ENCODE results near the gene RO60. TPM values are rescaled to one million over a fixed set of nuclear protein-coding genes. Genes with fewer than 3 reads are reported as not detected.

RO60 gene
- total and polyA plus RNA-seq, 5 donors from 2014 or later: 67.2 to 157 (median 121) TPM

DNA sequence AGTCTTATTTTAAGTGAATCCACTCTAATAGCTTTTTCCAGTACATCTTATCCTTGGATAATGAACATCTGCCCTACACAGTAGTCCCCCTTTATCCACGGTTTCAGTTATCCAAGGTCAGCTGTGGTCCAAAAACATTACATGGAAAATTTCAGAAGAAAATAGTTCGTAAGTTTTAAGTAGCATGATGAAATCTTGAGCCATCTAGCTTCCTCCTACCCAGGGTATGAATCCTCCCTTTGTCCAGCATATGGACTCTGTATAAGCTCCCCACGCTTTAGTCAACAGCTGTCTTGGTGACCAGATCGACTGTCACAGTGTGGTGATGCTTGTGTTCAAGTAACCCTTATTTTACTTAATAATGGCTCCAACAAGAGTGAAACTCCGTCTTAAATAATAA, 43.2 kb downstream of the RO60 start:
- H3K36me3 ChIP-seq (ENCODE audit: control insufficient read depth, insufficient read depth, low read length): peaks cover 23% of the 10 kb centered on the region
- no peaks in the 10 kb centered on the region for H3K9me3 ChIP-seq (ENCODE audit: control insufficient read depth in 2 of 2, low read length in 2 of 2)
- Mint-ChIP-seq H3K9me3 (peaks cover 0 to 1% (median 0%) of the 10 kb centered on the region in 7 donors), H3K4me3 (peak overlapping the region in 2 of 4 donors; percentile 96 to 98), H3K4me1 (peaks cover 0 to 35% (median 27%) of the 10 kb centered on the region in 4 donors), H3K27ac (no peak overlapping the region), H3K27me3 (no peaks in the 10 kb centered on the region), H3K36me3 (peaks cover 10% of the 10 kb centered on the region)
- no peak overlapping the region for H3K4me3 ChIP-seq (ENCODE audit: low read depth, low read length)
- DNase-seq (no peak), ATAC-seq (ENCODE audit: low read depth in 2 of 2) (no peak)
- H3K27ac ChIP-seq (ENCODE audit: insufficient read depth, low read length, poor library complexity, severe bottlenecking): no peak overlapping the region
- no peaks in the 10 kb centered on the region for H3K27me3 ChIP-seq (ENCODE audit: control insufficient read depth, insufficient read depth, low read length)
- peaks cover 22% of the 10 kb centered on the region for H3K4me1 ChIP-seq (ENCODE audit: control insufficient read depth, insufficient read depth, low read length, poor library complexity, severe bottlenecking)

GRCh38 chr1:193103759-193104501, 44.5 kb downstream of the RO60 start:
- H3K4me3 ChIP-seq (ENCODE audit: low read depth, low read length): peak overlapping the region; percentile 90
- H3K4me1 Mint-ChIP-seq: peaks cover 0 to 30% (median 25%) of the 10 kb centered on the region in 4 donors
- H3K4me3 Mint-ChIP-seq: peak overlapping the region; percentile 94 to 98 (median 96)
- peaks cover 8% of the 10 kb centered on the region for H3K27me3 Mint-ChIP-seq
- peak overlapping the region; percentile 53 to 92 (median 89) for H3K27ac Mint-ChIP-seq
- peaks cover 22% of the 10 kb centered on the region for H3K4me1 ChIP-seq (ENCODE audit: control insufficient read depth, insufficient read depth, low read length, poor library complexity, severe bottlenecking)
- no peaks in the 10 kb centered on the region for H3K9me3 ChIP-seq (ENCODE audit: control insufficient read depth in 2 of 2, low read length in 2 of 2)
- H3K27me3 ChIP-seq (ENCODE audit: control insufficient read depth, insufficient read depth, low read length): no peaks in the 10 kb centered on the region
- peaks cover 6% of the 10 kb centered on the region for H3K36me3 Mint-ChIP-seq
- no peak for ATAC-seq (ENCODE audit: low read depth in 2 of 2)
- peaks cover 0 to 1% (median 0%) of the 10 kb centered on the region in 7 donors for H3K9me3 Mint-ChIP-seq
- no peak for DNase-seq
- no peak overlapping the region for H3K27ac ChIP-seq (ENCODE audit: insufficient read depth, low read length, poor library complexity, severe bottlenecking)
- peaks cover 14% of the 10 kb centered on the region for H3K36me3 ChIP-seq (ENCODE audit: control insufficient read depth, insufficient read depth, low read length)

DNA sequence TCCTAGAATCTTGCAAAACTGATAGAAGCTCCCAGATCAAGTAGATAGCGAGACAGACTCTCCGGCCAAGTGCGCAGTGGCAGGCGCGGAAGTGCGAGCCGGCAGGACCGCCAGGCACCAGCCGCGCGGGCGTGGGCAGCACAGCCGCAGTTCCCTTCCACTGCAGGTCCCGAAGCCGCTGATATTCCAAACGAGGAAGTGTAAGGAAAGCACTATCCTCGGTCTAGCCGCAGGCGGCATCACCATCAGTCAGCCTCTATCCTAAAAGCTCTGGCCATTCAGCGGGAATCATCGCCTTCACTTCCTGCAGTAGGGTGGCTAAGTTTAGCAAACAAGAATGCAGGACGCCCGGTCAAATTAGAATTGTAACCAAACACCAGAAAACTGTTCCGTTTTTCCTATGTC, 45.1 kb downstream of the RO60 start:
- peak; percentile 8 to 10 for ATAC-seq (ENCODE audit: low read depth in 2 of 2)
- peaks cover 0 to 1% (median 0%) of the 10 kb centered on the region in 7 donors for H3K9me3 Mint-ChIP-seq
- peak overlapping the region; percentile 45 for H3K27ac ChIP-seq (ENCODE audit: insufficient read depth, low read length, poor library complexity, severe bottlenecking)

DNA sequence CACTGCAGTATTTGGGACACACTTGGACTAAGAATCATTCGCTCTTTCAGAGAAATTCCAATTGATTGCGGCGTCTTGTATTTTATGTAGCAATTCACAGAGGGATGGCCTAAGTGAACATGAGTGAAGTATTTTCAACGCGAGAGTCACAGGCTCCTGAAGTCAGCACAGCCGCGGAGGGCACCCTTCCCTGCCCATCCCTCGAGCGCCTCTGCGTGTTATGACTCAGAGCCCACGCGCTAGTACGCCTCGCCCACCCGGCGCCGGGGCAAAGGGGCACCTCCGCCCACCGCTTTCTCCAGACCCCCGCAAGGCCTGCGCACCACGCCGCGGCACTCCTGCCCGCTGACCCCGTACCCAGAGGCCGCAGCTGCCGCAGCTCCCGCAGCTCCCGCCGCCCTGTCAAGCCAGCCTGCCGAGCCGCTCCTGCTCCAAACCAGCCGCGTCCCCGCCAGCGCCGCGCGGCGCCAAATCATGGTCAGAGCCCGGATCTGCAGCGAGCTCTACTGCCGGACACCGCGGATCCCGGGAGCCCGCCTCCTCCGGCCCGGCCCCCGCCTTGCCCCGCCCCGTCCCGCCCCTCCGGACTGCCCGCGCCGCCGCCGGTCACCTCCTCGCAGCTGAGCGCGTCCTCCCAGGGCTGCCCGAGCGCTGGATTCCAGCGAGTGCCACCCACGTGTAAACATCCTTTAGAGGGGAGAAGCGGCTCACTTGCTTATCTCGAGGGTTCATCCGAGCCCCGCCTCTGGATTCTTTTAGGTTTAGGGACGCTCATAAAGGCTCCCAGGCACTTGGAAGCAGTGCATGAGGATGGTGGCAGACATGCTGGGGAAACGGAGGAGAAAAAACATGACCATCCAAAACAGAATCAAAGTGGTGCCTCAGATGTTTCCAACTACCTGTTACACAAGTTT, 45.8 kb downstream of the RO60 start, which contains the start of gene GLRX2:
Gene GLRX2 (minus strand): TSS at position 508 of the 914 bp plus-strand sequence. CDS start 32 bp downstream, at position 476.
- H3K4me3 ChIP-seq (ENCODE audit: low read depth, low read length): peak within 1 kb of the TSS; percentile 90
- peak; percentile 89 to 93 for ATAC-seq (ENCODE audit: low read depth in 2 of 2)
- H3K9me3 Mint-ChIP-seq: peaks cover 0 to 1% (median 0%) of the 10 kb centered on the region in 7 donors
- H3K36me3 Mint-ChIP-seq: peaks cover 6% of the 10 kb centered on the region
- H3K4me1 Mint-ChIP-seq: peaks cover 0 to 30% (median 25%) of the 10 kb centered on the region in 4 donors
- peaks cover 13% of the 10 kb centered on the region for H3K27me3 Mint-ChIP-seq
- peaks cover 22% of the 10 kb centered on the region for H3K4me1 ChIP-seq (ENCODE audit: control insufficient read depth, insufficient read depth, low read length, poor library complexity, severe bottlenecking)
- peak; percentile 51 to 75 (median 55) for DNase-seq
- H3K36me3 ChIP-seq (ENCODE audit: control insufficient read depth, insufficient read depth, low read length): peaks cover 2% of the 10 kb centered on the region
- H3K27ac ChIP-seq (ENCODE audit: insufficient read depth, low read length, poor library complexity, severe bottlenecking): peak within 1 kb of the TSS; percentile 45
- no peaks in the 10 kb centered on the region for H3K27me3 ChIP-seq (ENCODE audit: control insufficient read depth, insufficient read depth, low read length)
- H3K9me3 ChIP-seq (ENCODE audit: control insufficient read depth in 2 of 2, low read length in 2 of 2): no peaks in the 10 kb centered on the region
- H3K27ac Mint-ChIP-seq: peak within 1 kb of the TSS; percentile 87 to 92 (median 89)
- H3K4me3 Mint-ChIP-seq: peak within 1 kb of the TSS; percentile 94 to 98 (median 96)

More for the DNA sequence above, 45.1 kb downstream of the RO60 start:
- peaks cover 8% of the 10 kb centered on the region for H3K36me3 ChIP-seq (ENCODE audit: control insufficient read depth, insufficient read depth, low read length)
- Mint-ChIP-seq H3K36me3 (peaks cover 6% of the 10 kb centered on the region), H3K27ac (peak overlapping the region; percentile 87 to 92 (median 89)), H3K27me3 (peaks cover 13% of the 10 kb centered on the region), H3K4me3 (peak overlapping the region; percentile 94 to 98 (median 96)), H3K4me1 (peaks cover 0 to 30% (median 25%) of the 10 kb centered on the region in 4 donors)
- H3K9me3 ChIP-seq (ENCODE audit: control insufficient read depth in 2 of 2, low read length in 2 of 2): no peaks in the 10 kb centered on the region
- no peak for DNase-seq
- H3K4me3 ChIP-seq (ENCODE audit: low read depth, low read length): peak overlapping the region; percentile 90
- peaks cover 22% of the 10 kb centered on the region for H3K4me1 ChIP-seq (ENCODE audit: control insufficient read depth, insufficient read depth, low read length, poor library complexity, severe bottlenecking)
- no peaks in the 10 kb centered on the region for H3K27me3 ChIP-seq (ENCODE audit: control insufficient read depth, insufficient read depth, low read length)

GRCh38 chr1:193105821-193106177, 46.4 kb downstream of the RO60 start:
- DNase-seq: no peak
- H3K4me1 ChIP-seq (ENCODE audit: control insufficient read depth, insufficient read depth, low read length, poor library complexity, severe bottlenecking): peaks cover 22% of the 10 kb centered on the region
- Mint-ChIP-seq H3K4me3 (peak overlapping the region; percentile 88 to 98 (median 94)), H3K27me3 (peaks cover 16% of the 10 kb centered on the region), H3K27ac (peak overlapping the region; percentile 68 to 92 (median 84)), H3K36me3 (no peaks in the 10 kb centered on the region), H3K9me3 (peaks cover 0 to 1% (median 0%) of the 10 kb centered on the region in 7 donors), H3K4me1 (peaks cover 0 to 30% (median 25%) of the 10 kb centered on the region in 4 donors)
- H3K9me3 ChIP-seq (ENCODE audit: control insufficient read depth in 2 of 2, low read length in 2 of 2): no peaks in the 10 kb centered on the region
- peak overlapping the region; percentile 76 for H3K4me3 ChIP-seq (ENCODE audit: low read depth, low read length)
- H3K36me3 ChIP-seq (ENCODE audit: control insufficient read depth, insufficient read depth, low read length): no peaks in the 10 kb centered on the region
- no peak overlapping the region for H3K27ac ChIP-seq (ENCODE audit: insufficient read depth, low read length, poor library complexity, severe bottlenecking)
- no peak for ATAC-seq (ENCODE audit: low read depth in 2 of 2)
- H3K27me3 ChIP-seq (ENCODE audit: control insufficient read depth, insufficient read depth, low read length): no peaks in the 10 kb centered on the region

DNA sequence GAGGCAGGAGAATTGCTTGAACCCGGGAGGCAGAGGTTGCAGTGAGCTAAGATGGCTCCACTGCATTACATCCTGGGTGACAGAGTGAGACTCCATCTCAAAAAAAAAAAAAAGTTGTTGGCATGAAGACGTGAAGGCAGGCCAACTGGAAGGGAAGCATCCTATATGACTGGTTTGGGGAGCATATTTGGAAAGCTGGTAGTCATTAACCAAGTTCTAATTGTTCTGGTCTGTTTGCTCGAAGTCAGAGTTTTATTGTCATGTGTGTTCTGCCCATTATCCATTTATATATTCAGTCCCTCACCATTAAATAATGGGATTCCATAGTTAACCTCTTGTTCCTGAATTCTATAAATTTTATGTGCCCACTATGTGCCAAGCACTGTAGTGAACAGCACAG, 49.1 kb downstream of the RO60 start:
- Mint-ChIP-seq H3K4me3 (peak overlapping the region in 1 of 4 donors; percentile 3), H3K4me1 (peaks cover 0 to 16% (median 10%) of the 10 kb centered on the region in 4 donors), H3K9me3 (peaks cover 0 to 1% (median 0%) of the 10 kb centered on the region in 7 donors), H3K27ac (no peak overlapping the region), H3K36me3 (no peaks in the 10 kb centered on the region), H3K27me3 (peaks cover 28% of the 10 kb centered on the region)
- DNase-seq: no peak
- ATAC-seq (ENCODE audit: low read depth in 2 of 2): no peak
- no peak overlapping the region for H3K27ac ChIP-seq (ENCODE audit: insufficient read depth, low read length, poor library complexity, severe bottlenecking)
- no peaks in the 10 kb centered on the region for H3K27me3 ChIP-seq (ENCODE audit: control insufficient read depth, insufficient read depth, low read length)
- H3K36me3 ChIP-seq (ENCODE audit: control insufficient read depth, insufficient read depth, low read length): no peaks in the 10 kb centered on the region
- H3K9me3 ChIP-seq (ENCODE audit: control insufficient read depth in 2 of 2, low read length in 2 of 2): no peaks in the 10 kb centered on the region
- peaks cover 18% of the 10 kb centered on the region for H3K4me1 ChIP-seq (ENCODE audit: control insufficient read depth, insufficient read depth, low read length, poor library complexity, severe bottlenecking)
- no peak overlapping the region for H3K4me3 ChIP-seq (ENCODE audit: low read depth, low read length)

All from CD4-positive, CD25-positive, alpha-beta regulatory T cell (primary cell).